Fibroblast of the conjunctiva (primary cell): Measurements from ENCODE around the gene THAP5.

ENCODE experiments used
- DNase-seq: peaks from one replicate; pipeline ENCODE4 v3.0.0-alpha.2; 2010; ENCODE audit warnings: low read depth

THAP5 gene

GRCh38 chr7:108569381-108570145 is at the start of gene THAP5, which contains the start of gene DNAJB9:
Gene THAP5 (minus strand): TSS chr7:108569706. CDS start chr7:108569569, 137 bp downstream.
Gene DNAJB9 (plus strand): TSS chr7:108569874. CDS start chr7:108571727, 1,853 bp downstream.
- peak; percentile 99 for DNase-seq

DNA sequence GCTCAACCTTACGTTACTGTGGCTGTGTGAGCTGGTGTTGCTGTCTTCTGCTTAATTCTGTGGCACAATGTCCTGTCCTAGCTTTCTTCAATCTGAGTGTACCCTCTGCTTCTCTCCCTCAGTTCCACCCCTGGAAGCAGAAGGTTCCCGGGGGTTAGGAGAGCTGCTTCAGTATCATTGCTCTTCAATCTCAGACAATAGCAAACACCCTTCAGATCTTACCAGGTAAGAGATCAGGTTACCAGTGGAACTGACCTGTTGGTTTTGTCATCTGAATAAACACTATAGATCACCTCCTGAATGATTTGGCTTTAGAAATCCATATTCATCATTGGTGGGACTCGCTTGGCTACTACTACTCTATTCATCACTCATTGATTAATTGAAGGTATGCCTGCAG is 48.5 kb upstream of the THAP5 start:
- DNase-seq = no peak

- no peak for DNase-seq
Measured at GRCh38 chr7:108614896-108615295, 45.4 kb upstream of the THAP5 start.

- no peak for DNase-seq
Measured at GRCh38 chr7:108613949-108614381, 44.5 kb upstream of the THAP5 start.

DNA sequence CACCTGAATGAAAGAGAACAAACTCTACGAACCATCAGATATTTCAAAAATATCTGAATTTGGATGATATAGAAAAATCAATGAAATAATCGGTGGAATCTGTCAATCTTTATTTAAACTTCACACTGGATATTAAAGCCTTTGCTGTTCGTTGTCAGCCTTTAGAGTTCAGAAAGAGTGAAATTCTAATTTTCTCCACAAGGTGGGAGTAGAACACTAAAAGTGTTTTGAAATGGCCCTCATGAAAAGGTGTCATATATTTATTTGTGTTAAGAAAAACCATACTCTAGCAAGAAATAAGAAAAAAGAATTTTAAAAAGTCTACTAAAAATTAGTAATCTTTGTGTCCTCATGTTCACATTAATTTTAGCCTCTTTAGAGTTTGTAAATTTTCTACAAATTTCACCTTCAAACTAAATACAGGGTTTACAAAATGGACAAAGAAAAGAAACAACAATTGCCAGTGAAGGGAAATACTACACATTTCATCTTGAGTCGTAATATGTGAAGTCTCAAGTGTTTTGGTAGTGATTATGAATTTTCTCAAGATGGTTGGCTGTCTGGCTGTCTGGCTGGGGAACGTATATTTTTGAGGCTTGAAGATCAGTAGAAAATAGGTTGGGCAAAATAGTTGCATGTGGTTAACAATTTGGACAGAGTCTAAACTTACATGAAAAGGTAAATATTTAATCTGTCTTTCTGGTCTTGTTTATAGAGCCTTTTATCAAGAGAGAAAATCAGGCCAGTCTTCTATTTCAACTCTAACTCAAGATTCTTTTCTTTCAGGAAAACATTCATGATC is 43.8 kb upstream of the THAP5 start:
- DNase-seq = peak; percentile 12

- DNase-seq = no peak
Measured at GRCh38 chr7:108611268-108611667, 41.8 kb upstream of the THAP5 start.

DNA sequence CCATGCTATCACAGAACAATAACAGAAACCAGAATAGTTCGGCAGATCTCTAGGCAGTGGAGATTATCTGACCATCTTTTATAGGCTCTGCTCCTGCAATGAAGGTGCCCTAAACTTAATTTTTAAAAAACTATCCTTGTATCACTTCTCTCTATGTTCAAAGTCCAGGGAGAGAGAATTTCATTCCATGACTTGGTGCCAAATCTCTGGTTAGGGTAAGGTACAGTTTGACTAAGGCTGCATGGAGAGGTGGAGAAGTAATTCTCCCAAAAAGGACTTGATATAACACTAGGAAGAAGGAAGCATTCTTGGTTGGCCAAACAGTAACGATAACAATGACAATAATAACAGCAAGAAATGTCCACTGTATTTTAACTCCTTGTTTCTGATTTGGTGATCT is 40.1 kb upstream of the THAP5 start:
- no peak for DNase-seq

DNA sequence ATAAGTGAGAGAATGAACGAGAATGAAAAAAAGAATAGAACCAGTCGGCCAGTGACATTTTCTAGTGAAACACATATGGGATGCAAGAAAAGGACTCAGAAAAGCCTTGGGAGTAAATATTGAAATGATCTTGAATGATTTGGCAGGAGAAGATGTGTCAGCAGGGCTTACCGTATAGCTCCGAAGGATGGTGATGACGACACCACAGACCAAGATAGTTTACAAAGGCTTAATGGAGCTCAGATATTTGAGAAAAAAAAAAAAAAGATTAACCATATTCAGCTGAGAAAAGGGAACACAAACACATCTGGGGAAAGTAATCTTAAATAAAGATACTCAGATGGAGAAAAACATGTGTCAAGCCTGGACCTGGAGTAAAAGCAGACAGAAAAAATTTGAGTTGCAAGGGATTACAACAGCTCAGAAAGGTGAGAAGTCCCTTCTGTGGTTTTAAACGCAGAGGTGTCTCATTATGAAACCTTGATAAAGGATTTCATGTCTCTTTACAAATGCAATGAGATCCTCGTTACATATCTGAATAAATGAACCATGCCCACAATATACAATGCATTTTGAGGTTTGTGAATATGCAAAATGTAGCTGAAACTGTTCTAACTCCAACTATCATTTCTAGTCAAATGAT is 36.2 kb upstream of the THAP5 start:
- no peak for DNase-seq

DNA sequence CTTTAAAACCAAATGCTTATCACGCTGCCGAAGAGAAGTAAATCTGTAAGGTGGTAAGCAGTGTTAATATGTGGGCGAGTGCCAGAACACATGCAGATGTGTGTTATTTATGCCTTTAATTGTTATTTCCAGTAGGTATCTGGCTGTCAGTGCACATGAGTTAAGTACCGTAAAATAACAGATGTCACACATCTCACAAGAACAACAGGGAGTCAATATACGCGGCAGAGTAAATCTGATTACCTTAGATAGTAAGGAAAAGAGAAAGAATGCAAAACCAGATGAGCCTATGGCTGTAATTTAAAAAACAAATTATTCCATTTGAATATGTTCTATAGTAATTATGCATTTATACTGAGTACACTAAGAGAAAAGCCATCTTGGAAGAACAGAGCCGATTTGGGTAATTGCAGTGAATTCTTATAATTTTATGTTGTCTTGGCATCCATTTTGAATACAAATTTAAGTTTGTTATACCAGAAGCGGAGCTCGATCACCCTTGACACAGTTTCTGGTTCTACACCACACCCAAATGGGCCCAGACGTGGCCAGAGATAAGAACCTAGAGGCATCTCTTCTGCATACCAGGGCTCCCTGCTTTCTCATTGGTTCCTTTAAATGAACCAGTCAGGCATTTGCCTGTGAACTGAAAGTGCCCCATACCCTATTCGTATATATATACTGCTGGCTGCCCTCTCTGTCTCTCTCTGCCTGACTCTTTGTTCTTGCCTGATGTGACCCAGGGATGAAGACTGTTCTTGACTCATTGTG is 35.0 kb upstream of the THAP5 start:
- no peak for DNase-seq

GRCh38 chr7:108603656-108604306 is 34.3 kb upstream of the THAP5 start:
- DNase-seq = no peak

GRCh38 chr7:108600399-108600798 is 30.9 kb upstream of the THAP5 start:
- no peak for DNase-seq

DNA sequence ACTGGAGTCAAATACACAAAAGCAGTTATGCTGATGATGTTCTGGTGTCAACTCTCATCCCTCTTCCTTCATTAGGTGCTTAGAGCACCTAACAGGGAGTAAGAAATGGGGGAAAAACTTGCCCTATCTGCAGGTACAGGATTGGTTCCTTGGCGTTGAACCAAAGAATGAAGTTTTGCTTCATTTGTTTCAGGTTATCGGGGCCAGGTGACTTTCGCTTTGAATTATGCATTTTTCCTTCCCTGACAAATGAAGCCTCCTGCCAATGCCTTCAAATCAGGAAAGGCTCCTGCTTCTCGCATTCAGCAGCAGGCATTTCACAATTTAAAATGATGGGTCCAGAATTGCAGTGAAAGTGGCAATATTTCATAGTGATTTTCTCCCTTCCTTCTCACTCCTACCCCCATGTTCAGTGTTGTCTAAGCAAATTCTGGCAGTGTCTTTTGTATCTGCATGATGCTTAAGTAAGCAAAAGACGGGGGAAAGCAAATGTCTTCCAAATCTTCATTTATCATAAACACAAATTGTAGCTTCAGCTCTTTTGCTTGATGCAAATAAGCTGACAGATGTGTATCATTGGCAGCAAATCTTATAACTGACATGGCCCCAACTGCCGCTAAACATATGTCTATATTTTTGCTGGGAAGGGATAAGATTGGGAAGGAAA is 29.5 kb upstream of the THAP5 start:
- DNase-seq = no peak

DNA sequence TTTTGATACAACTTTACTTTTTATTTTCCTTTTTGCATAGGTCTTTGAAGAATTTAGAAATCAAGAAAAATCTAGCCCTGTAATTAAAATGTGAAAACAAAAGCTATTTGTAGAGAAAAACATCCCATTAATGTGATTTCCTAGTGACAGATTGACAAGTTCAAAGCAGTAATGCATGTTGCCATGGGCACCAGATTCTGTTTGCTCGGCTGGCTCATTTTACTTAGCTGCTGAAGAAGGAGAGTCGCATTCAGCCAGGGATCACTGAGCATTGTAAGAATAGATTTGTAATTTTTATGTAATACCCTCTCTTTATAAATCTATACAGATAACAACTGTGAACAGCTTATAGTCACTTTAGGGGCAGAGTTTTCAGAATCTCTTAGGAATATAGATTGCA is 28.6 kb upstream of the THAP5 start:
- DNase-seq = no peak

GRCh38 chr7:108596560-108596959 is 27.1 kb upstream of the THAP5 start:
- no peak for DNase-seq

- peak; percentile 14 for DNase-seq
Measured at GRCh38 chr7:108592646-108593201, 23.2 kb upstream of the THAP5 start.

GRCh38 chr7:108590606-108591005 is 21.1 kb upstream of the THAP5 start:
- DNase-seq = no peak

DNA sequence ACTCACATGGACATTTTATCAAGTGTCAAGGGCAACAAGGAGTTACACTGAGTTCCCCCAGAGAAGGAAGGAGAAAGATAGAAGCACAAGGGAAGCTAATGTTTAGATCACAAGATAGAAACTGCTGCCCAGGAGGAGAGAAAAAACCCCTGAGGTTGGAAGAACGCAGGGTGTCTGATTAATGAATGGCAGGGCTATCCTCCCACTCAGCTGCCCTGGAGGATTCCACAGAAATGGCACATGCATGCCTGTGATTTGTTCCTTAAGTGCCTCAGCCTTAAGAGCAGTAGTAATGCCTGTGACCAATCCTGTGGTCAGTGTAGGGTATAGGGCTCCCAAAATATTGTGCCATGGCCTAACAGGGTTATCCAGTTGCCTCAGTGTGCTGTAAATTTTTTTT is 20.4 kb upstream of the THAP5 start:
- DNase-seq = no peak

- DNase-seq = no peak
Measured at GRCh38 chr7:108589199-108589598, 19.7 kb upstream of the THAP5 start.

DNA sequence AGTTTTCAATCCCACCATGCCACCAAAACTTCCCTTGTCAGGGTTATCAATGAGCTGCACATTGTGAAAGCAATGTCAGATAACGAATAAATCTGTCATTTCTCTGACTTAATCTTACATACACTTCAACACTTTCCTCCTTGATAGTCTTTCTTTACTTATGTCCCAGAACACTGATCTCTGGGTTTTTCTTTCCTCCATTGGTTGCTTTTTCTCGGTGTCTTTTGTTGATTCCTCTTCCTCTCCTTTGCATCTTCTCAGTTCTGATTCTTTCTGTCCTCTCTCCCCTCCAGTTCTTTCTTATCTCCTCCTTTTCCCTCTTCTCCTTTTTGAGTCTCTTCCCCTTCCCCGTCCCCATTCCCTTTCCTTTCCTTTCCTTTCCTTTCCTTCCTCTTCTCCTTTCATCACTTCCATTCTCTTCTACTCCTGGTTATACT is 16.8 kb upstream of the THAP5 start:
- DNase-seq = no peak

DNA sequence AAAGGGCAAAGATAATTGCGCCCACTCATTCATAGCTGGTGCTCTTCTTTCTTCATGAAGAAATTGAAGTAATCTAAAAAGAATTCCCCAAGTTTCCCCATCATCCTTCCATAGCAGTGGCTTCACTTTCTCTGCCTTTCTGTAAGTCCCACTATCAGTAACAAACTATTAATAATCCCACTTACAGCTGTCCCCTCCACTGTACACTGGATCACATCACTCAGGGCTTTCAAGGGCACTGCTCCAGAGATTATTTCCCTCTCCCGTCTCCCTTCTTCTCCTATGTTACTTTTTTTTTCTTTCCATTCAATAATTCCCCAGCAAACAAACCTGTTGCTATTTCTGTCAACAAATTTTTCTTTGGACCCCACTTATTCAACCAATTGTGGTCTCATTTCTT is 16.3 kb upstream of the THAP5 start:
- no peak for DNase-seq

DNA sequence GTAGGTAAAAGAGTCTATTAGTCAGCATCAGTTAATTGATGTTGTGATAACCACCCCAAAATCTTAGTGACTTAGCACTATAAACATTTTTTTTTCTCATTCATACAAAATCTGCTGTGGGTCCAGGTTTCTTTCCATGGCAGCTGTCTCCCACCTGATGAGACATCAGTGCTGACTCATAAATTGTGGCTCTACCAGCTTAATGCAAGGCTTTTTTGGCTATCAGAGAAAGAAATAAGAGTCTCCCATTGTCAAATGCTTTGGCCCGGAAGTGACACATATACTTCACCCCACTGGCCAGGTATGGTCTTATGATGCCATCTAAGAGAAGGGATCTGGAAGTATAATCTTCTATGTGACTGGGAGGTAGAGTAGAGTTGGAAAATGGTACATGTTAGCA is 14.7 kb upstream of the THAP5 start:
- no peak for DNase-seq
